H1 (cell line): ENCODE measurements around the gene ALDOC.

ENCODE experiments used
- CEBPB ChIP-seq: IDR thresholded peaks from 2 replicates; pipeline ENCODE4 v1.6.1; 2012; ENCODE audit warnings: low read depth, low read length
- CTCF ChIP-seq, 3 experiments: IDR thresholded peaks; 1 replicate in 2 of 3; 2 replicates in 1 of 3; pipeline versions ENCODE4 v1.5.1 to v1.6.1; 2011; ENCODE audit warnings: low read length in 3 of 3, mild to moderate bottlenecking in 3 of 3, inconsistent platforms in 2 of 3, low read depth in 1 of 3, moderate library complexity in 1 of 3; ENCODE audit not compliant: insufficient read depth in 1 of 3; ENCODE audit errors: control extremely low read depth in 1 of 3
- GABPA ChIP-seq: IDR thresholded peaks from 2 replicates; pipeline ENCODE4 v1.6.1; 2011; ENCODE audit warnings: mild to moderate bottlenecking, low read length, moderate library complexity, borderline replicate concordance; ENCODE audit not compliant: insufficient read depth
- JUN ChIP-seq: IDR thresholded peaks from 2 replicates; pipeline ENCODE4 v1.6.1; 2011; ENCODE audit warnings: low read depth, mild to moderate bottlenecking, improper control_type of control experiment, low read length
- KDM4A ChIP-seq: IDR thresholded peaks from one replicate; pipeline ENCODE4 v1.7.1; 2012; ENCODE audit warnings: low read depth, mild to moderate bottlenecking, moderate library complexity, low read length, inconsistent platforms; ENCODE audit not compliant: severe bottlenecking
- PHF8 ChIP-seq: fragments of 200-600 bp; sonication (generic); conservative IDR thresholded peaks from 2 replicates; pipeline ENCODE4 v1.7.1; 2012; ENCODE audit warnings: low read depth, mild to moderate bottlenecking, inconsistent platforms, low read length, moderate library complexity
- POLR2A ChIP-seq, 2 experiments: IDR thresholded peaks; 1 replicate in 1 of 2; 2 replicates in 1 of 2; pipeline ENCODE4 v1.6.1; 2011; ENCODE audit warnings: low read depth in 2 of 2, low read length in 2 of 2, mild to moderate bottlenecking in 2 of 2; ENCODE audit errors: control extremely low read depth in 1 of 2
- POLR2AphosphoS5 ChIP-seq: IDR thresholded peaks from 2 replicates; pipeline ENCODE4 v1.6.1; 2011; ENCODE audit warnings: low read depth, low read length
- RAD21 ChIP-seq, 2 experiments: IDR thresholded peaks in 1 of 2; conservative IDR thresholded peaks in 1 of 2; 2 replicates each; pipeline ENCODE4 v1.6.1; 2011; ENCODE audit warnings: low read depth in 2 of 2, low read length in 2 of 2, improper control_type of control experiment in 1 of 2, inconsistent platforms in 1 of 2, mild to moderate bottlenecking in 1 of 2, moderate library complexity in 1 of 2
- RXRA ChIP-seq: IDR thresholded peaks from 2 replicates; pipeline ENCODE4 v1.6.1; 2011; ENCODE audit warnings: low read depth, mild to moderate bottlenecking, low read length, moderate library complexity; ENCODE audit not compliant: insufficient read depth
- TEAD4 ChIP-seq: IDR thresholded peaks from 2 replicates; pipeline ENCODE4 v1.6.1; 2012; ENCODE audit warnings: low read depth, low read length, inconsistent platforms, mixed read lengths
- ZNF274 ChIP-seq: IDR thresholded peaks from 2 replicates; pipeline ENCODE4 v1.7.0; 2012; ENCODE audit warnings: low read length, borderline replicate concordance; ENCODE audit errors: extremely low read depth
- TF ChIP-seq, protein P1 (sequence below): IDR thresholded peaks from 2 replicates; pipeline ENCODE4 v1.6.1; 2011; ENCODE audit warnings: low read depth, mild to moderate bottlenecking, low read length; ENCODE audit not compliant: insufficient read depth

DNA sequence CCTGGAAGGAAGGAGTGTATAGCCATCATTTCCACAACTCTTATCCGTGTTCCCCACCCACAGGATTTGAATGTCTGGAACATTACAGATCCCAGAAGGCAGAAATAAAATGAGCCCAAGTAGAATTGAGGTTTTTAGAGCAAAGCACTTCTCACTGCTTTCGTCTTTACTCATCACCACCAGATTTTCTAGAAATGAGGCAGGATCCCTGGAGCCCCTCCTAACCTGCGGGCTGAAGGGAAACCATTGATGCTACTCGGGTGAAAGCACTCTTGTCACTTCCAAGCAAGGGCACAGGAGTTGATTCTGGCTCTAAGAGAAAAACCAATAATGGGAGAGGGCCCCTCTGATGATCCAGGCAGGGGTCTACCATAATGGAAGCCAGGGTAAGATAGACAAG lies 2.8 kb upstream of the ALDOC start:
- TF ChIP-seq JUN = no peak
- no peak for TF ChIP-seq PHF8
- no peak for TF ChIP-seq CTCF (IDR thresholded peaks at IDR 0.05; ENCODE audit: control extremely low read depth in 1 of 3, insufficient read depth in 1 of 3, low read depth in 1 of 3, low read length in 3 of 3)
- no peak for TF ChIP-seq CEBPB
- TF ChIP-seq RAD21 (IDR thresholded peaks at IDR 0.05 in 1 of 2, conservative IDR thresholded peaks at IDR 0.05 in 1 of 2; ENCODE audit: low read depth in 2 of 2, low read length in 2 of 2) = no peak
- TF ChIP-seq TEAD4 = no peak
- TF ChIP-seq ZNF274 = no peak
- no peak for TF ChIP-seq POLR2AphosphoS5
- TF ChIP-seq, protein P1, sequence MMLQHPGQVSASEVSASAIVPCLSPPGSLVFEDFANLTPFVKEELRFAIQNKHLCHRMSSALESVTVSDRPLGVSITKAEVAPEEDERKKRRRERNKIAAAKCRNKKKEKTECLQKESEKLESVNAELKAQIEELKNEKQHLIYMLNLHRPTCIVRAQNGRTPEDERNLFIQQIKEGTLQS = no peak
- TF ChIP-seq GABPA = no peak
- no peak for TF ChIP-seq POLR2A (IDR thresholded peaks at IDR 0.05; ENCODE audit: control extremely low read depth in 1 of 2, low read depth in 2 of 2, low read length in 2 of 2)
- no peak for TF ChIP-seq RXRA
- no peak for TF ChIP-seq KDM4A
